Sciatic nerve (tissue), 2 donors: ENCODE results near the gene HIVEP1. TPM values are rescaled to one million over a fixed set of nuclear protein-coding genes. Genes with fewer than 3 reads are reported as not detected.

Experiments used
- ATAC-seq: fragments of 200-7000 bp; cut with Tn5 transposase; one replicate; pipeline ENCODE4 v1.9.1; 2020; ENCODE audit warnings: mild to moderate bottlenecking, moderate library complexity
- DNase-seq: peaks from one replicate; pipeline ENCODE4 v3.0.0-alpha.2; 2020; ENCODE audit warnings: low spot score
- intact Hi-C: fragments of 100-400 bp; cut with DNase I; formaldehyde crosslinking; loops from one replicate; pipeline ENCODE4 v1.14.2; 2022
- total RNA-seq: library from RNA; stranded (reverse); fragmentation: NEBNext Ultra II Directional; extraction: Animal tissue kit (Norgen Biotek cat#: 25700); gene quantifications from one replicate; pipeline ENCODE4 v1.2.1, GENCODE V29; 2021
- donor health status: DM: no; HTN: no; CAD: no.
- donor health status: DM: no; HTN: no; CAD: no.

Gene HIVEP1
- total RNA-seq, 1 donor from 2014 or later = 48.6 TPM

GRCh38 chr6:12069891-12070529, 57.9 kb downstream of the HIVEP1 start:
- DNase-seq = no peak
- ATAC-seq = no peak
- intact Hi-C loops = no loop called here

DNA sequence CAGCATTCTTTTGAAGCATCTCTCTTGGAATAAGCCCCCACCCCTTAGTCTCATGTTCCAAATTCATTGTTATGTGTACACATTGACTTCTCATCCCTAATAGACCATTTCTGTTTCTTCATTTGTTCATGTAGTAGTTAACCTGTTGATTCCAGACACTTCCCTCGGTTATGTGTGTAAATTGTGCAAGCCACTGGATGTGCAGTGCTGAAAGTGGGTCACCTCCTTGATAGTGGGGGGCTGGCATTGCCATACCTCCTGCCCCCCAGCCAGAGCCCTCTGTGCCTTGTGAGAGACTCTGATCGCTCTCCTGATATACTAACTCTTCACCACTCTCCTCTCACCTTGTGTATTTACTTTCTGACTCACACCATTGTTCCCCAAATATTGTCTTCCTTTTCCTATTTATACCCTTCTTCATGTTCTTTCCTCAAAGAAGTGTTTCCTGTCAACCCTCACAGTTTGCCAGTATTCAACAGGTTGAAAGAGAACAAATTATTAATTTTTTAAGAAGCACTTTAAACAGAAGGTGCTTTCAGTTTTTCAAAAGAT, 59.0 kb downstream of the HIVEP1 start:
- no peak for DNase-seq
- intact Hi-C loops = no loop called here
- no peak for ATAC-seq

- DNase-seq (no peak), ATAC-seq (no peak)
- intact Hi-C loops = no loop called here
Observed at GRCh38 chr6:12075067-12075563, 63.0 kb downstream of the HIVEP1 start.

DNA sequence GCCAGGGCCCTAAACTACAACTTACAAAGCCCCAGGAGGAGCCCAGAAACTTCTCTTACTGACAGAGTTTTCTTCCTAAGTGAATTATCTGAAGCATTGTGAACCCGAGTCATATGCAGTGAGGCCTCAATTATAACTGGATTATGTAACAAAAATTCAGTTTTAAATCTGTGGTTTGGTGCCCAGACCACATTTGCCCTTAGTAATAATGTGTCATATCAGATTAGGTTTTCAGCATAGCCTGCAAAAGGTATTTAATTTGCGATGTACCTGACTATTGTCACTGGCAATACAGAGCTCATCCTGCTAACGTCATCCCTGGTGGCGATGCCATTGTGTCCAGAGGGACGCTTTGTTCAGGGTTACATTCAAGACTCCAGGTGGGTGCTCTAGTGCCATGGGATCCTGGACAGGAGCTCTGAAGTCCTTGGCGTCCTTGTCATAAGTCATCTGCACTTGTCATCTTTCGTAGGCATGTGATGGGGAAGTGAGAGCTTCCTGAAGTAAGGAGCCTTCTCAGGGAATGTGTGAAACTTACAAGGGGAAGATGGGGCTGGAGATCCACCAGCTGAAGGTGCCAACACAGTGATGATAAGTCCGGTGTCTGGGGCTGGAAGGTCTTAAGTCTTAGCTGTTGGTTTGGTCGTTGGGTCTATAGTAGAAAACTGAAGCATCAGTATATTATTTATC, 65.1 kb downstream of the HIVEP1 start:
- no peak for DNase-seq
- no peak for ATAC-seq
- intact Hi-C loops = no loop called here

DNA sequence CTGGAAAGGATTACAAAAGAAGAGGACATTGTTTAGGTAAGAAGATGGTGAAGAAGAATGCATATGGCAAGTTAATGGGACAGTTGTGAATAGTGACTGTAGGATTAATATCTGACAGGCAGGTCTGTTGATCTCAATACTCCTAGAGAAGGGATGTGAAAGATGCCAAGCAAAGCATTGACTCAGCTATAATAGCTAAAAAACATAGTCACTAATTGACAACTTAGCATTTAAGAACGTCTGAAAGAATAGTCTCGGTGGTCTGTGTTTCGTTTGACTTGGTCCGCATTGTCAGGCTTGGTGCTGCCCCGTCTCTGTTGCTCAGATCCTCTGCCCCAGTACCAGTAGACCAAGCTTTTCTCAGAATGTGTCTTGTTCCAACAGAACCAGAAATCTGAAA, 65.9 kb downstream of the HIVEP1 start:
- DNase-seq (no peak), ATAC-seq (no peak)
- intact Hi-C loops = no loop called here

DNA sequence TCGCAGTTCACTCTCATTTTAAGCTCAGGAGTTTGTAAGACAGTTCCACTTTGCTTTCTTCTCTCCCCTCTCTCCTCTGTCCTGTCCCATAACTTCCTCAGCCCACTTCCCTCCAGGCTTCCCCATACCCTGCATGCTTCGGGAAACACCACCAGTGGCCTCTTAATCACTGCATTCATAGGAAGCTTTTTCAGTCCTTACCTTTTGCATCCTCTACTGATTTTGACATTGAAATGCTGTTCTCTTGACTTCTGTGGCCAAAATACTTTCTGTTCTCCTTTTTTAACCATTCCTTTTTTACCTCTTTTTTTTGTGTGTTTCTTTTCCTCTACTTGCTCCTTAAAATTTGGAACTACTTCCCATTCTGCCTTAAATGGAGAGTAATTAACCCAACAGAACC, 69.7 kb downstream of the HIVEP1 start:
- intact Hi-C loops = no loop called here
- DNase-seq (no peak), ATAC-seq (no peak)

DNA sequence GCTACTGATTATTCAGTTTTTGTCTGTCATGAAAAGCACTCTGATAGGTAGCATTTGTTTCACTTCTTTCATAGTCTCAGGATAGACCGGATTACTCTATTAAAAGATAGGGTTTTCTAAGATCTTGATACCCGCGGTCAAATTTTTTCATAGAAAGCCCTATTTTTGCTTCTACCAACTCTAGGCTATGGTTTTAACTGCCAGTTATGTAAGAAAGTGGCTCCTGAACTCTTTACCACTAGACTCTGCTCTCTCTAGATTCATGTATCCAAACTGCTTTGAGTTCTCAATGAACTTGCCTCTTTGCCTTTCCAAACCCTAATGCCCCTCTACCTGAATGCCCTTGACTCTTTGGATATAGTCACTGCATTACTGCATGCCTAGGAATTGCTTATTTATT, 70.3 kb downstream of the HIVEP1 start:
- intact Hi-C loops = no loop called here
- ATAC-seq (no peak), DNase-seq (no peak)

- intact Hi-C loops = no loop called here
- DNase-seq = no peak
- ATAC-seq = no peak
Observed at GRCh38 chr6:12083302-12083701, 71.2 kb downstream of the HIVEP1 start.

- intact Hi-C loops = no loop called here
- ATAC-seq (no peak), DNase-seq (no peak)
Observed at GRCh38 chr6:12083763-12084162, 71.7 kb downstream of the HIVEP1 start.

DNA sequence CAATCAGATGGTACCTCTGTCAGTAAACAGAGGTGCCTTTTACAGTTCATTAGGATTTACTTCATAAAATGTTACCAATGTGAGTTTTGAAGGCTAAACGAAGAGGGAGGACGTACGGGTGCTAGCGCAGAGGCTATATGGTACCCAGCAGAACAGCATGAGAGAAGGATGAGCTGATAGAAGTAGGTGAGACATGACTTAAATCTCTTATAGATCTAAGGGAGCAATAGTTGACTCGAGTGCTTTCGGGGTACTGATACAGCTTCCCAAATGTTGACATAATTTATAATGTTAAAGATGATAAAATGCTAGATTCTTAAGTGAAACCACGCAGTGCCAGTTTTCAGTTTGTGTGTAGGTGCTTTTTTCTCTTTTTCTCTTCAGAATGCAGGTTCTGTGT, 72.6 kb downstream of the HIVEP1 start:
- DNase-seq (no peak), ATAC-seq (no peak)
- intact Hi-C loops = no loop called here

GRCh38 chr6:12088531-12088930, 76.4 kb downstream of the HIVEP1 start:
- DNase-seq (no peak), ATAC-seq (no peak)
- intact Hi-C loops = no loop called here

- ATAC-seq (no peak), DNase-seq (no peak)
- intact Hi-C loops = no loop called here
Observed at GRCh38 chr6:12090714-12091113, 78.6 kb downstream of the HIVEP1 start.

DNA sequence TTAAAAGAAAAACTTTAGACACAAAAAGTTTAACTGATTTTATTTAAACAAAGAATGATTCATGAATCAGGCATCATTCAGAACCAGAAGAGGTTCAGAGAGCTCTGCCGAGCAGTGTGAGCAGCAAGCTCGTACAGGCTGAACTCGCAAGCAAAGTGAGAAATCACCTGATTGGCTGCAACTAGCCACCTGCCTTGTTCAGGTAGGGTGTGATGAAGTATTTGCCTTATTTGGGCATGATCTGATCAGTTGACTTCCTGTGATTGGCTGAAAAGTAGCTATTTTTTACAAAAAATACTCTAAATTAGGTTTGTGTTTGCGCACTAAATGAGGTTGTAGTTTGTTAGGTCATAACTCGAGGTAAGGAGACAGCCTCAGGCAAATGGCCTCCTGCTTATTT, 80.7 kb downstream of the HIVEP1 start:
- ATAC-seq (no peak), DNase-seq (no peak)
- intact Hi-C loops = no loop called here

- intact Hi-C loops = no loop called here
- ATAC-seq = no peak
Observed at GRCh38 chr6:12094689-12095088, 82.6 kb downstream of the HIVEP1 start.

GRCh38 chr6:12096342-12096741, 84.2 kb downstream of the HIVEP1 start:
- DNase-seq (no peak), ATAC-seq (no peak)
- intact Hi-C loops = no loop called here

More at GRCh38 chr6:12094689-12095088, 82.6 kb downstream of the HIVEP1 start:
- no peak for DNase-seq

DNA sequence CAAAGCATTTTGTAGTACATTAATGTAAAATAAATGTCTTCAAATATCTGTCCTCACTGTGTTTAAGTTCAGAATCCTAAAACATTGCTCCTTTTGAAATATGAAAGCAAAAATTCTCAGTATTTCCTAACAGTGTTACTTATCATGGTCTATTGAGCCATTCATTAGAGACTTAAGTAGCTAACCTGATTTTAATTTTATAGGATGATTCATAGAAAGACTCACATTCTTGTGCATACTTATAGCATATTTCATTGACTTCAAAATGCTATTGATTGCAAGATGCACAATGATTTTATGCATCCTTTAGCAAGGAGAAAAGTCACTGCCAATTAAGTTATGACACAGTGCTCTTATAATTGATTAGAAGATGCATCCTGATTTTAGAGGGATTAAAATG, 85.7 kb downstream of the HIVEP1 start:
- intact Hi-C loops = no loop called here
- DNase-seq (no peak), ATAC-seq (no peak)

DNA sequence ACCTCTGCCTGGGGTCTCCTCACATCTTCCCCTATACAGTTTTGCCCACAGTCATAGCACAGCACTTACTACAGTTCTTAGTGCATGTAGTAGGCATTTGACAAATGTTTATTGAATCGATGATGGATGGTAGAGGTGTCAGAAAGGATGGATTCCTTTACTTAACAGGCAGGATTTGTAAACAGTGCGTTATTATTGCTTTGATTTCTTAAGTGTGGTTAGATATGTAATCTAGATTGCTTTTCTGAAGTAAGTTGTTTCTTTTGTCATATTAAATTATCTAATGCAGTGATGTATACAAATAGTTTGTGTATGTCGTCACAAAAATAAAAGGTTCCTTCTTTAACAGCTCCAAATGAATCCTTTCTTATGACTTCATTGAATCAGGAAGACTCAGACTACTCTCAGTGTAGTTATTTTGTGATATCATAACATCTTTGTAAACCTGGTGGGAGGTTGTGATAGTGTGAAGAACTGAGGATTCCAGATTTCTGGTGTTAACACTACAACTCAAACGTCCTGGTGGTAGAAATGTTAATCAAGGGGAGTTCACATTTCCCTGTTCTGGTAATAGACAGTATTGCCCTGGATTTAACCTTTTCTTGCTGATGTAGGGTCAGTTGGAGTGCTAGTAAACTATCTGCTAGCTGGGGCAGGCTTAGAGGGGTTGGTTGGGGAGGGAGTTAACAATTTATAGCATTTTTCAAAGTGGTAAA, 87.7 kb downstream of the HIVEP1 start:
- DNase-seq (no peak), ATAC-seq (no peak)
- intact Hi-C loops = no loop called here

GRCh38 chr6:12101048-12101447, 88.9 kb downstream of the HIVEP1 start:
- intact Hi-C loops = no loop called here

GRCh38 chr6:12101653-12102312, 89.7 kb downstream of the HIVEP1 start:
- DNase-seq (no peak), ATAC-seq (no peak)
- intact Hi-C loops = no loop called here

More at GRCh38 chr6:12101048-12101447, 88.9 kb downstream of the HIVEP1 start:
- ATAC-seq = no peak
- DNase-seq = no peak
